Activated T-cell treated with anti-CD3 and anti-CD28 coated beads, Interleukin-2, amount 50 U/mL, for 24 hours (primary cell): ENCODE results near the gene IGF2R.
"Not testable (repeated sequence)": the region's sequence is repeated elsewhere in the genome, so short reads cannot be mapped to it uniquely, and the experiment has no call there.

Source experiments
- DNase-seq: peaks from one replicate; pipeline ENCODE4 v3.0.0-alpha.2; 2020
- H3K27ac Mint-ChIP-seq: 2 replicates; pipeline ENCODE4 v1.8.0; 2020; ENCODE audit warnings: mild to moderate bottlenecking, mixed read lengths
- H3K27me3 Mint-ChIP-seq: 2 replicates; pipeline ENCODE4 v1.8.0; 2020; ENCODE audit warnings: mixed read lengths
- H3K36me3 Mint-ChIP-seq: 2 replicates; pipeline ENCODE4 v1.8.0; 2020; ENCODE audit warnings: low read depth, mixed read lengths
- H3K4me1 Mint-ChIP-seq: 2 replicates; pipeline ENCODE4 v1.8.0; 2020; ENCODE audit warnings: low read depth, mixed read lengths
- H3K4me3 Mint-ChIP-seq: 2 replicates; pipeline ENCODE4 v1.8.0; 2020; ENCODE audit warnings: mild to moderate bottlenecking, moderate library complexity, mixed read lengths
- H3K9me3 Mint-ChIP-seq: 2 replicates; pipeline ENCODE4 v1.8.0; 2020; ENCODE audit warnings: mixed read lengths

IGF2R gene

DNA sequence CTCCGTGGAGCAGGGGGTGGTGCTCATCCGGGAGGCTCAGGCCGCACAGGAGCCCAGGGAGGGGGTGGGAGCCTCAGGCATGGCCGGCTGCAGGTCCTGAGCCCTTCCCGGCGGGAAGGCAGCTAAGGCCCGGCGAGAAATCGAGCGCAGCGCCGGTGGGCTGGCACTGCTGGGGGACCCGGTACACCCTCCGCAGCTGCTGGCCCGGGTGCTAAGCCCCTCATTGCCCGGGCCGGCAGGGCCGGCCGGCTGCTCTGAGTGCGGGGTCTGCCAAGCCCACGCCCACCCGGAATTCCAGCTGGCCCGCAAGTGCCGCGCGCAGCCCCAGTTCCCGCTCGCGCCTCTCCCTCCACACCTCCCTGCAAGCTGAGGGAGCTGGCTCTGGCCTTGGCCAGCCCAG, 145.7 kb downstream of the IGF2R start:
- H3K27me3 Mint-ChIP-seq, H3K9me3 Mint-ChIP-seq, H3K4me3 Mint-ChIP-seq, DNase-seq, H3K27ac Mint-ChIP-seq, H3K4me1 Mint-ChIP-seq: not testable (repeated sequence)
- peaks cover 50% of the 10 kb centered on the region for H3K36me3 Mint-ChIP-seq

DNA sequence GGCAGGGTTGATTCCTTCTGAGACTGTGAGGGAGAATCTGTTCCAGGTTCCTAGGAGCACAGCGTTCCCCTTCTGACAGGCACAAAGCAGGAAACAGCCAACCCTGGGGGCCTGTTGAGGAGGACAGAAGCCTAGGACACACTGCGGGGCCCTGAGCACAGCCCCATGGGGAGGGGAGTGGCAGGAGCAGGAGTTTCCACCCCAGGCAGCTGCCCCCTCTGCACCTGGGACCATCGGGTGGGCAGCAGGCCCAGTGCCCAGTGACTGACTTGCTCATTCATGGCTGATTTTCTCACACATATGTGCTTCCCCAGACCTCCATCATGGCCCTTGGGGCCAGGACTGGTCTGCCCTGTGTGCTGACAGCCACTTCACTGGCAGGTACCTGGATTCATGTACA, 146.5 kb downstream of the IGF2R start:
- H3K9me3 Mint-ChIP-seq: peaks cover 2% of the 10 kb centered on the region
- peaks cover 42% of the 10 kb centered on the region for H3K36me3 Mint-ChIP-seq
- no peaks in the 10 kb centered on the region for H3K4me1 Mint-ChIP-seq
- H3K4me3 Mint-ChIP-seq: no peak overlapping the region
- no peak overlapping the region for H3K27ac Mint-ChIP-seq
- H3K27me3 Mint-ChIP-seq: no peaks in the 10 kb centered on the region
- DNase-seq: no peak

DNA sequence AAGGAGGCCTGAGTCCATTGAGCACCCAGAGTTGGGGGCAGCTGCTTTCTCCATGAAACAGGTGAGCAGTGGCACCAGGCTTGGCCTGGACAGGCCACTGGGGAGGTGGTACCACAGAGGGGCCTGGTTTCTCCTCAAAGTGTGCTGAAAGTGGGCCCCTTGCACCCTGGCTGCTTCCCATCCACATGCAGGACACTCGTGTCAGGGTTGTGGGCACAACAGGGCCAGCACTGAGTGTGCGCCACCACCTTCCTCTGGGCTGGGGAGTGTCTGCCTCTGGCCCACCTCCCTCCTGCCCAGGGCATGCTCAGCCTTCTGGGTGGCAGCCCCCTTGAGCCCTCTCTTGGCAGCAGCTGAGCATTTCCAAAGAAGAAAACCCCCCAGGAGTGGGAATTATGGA, 147.5 kb downstream of the IGF2R start:
- H3K4me1 Mint-ChIP-seq: no peaks in the 10 kb centered on the region
- H3K4me3 Mint-ChIP-seq: no peak overlapping the region
- H3K9me3 Mint-ChIP-seq: peaks cover 2% of the 10 kb centered on the region
- H3K27ac Mint-ChIP-seq: no peak overlapping the region
- peaks cover 38% of the 10 kb centered on the region for H3K36me3 Mint-ChIP-seq
- H3K27me3 Mint-ChIP-seq: no peaks in the 10 kb centered on the region
- DNase-seq: no peak

DNA sequence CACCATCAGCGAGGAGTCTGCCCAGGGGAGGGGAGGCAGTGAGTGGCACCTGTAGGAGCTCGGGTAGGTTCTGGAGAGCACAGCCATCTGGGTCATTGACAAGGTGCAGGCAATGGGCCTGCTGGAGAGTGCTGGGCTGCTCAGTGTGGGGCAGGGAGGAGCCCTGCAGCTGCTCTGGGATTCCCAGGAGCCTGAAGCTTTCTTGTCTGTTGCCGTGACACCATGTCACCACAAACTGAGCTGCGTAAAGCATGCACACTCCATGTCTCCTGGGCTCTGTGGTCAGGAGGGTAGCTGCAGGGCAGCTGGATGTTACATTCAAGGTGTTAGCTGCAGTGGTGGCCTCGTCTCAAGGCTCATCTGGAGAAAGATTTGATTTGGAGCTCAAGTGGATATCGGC, 148.3 kb downstream of the IGF2R start:
- H3K4me1 Mint-ChIP-seq: no peaks in the 10 kb centered on the region
- peaks cover 2% of the 10 kb centered on the region for H3K9me3 Mint-ChIP-seq
- DNase-seq: no peak
- no peak overlapping the region for H3K27ac Mint-ChIP-seq
- H3K27me3 Mint-ChIP-seq: no peaks in the 10 kb centered on the region
- H3K36me3 Mint-ChIP-seq: peaks cover 39% of the 10 kb centered on the region
- no peak overlapping the region for H3K4me3 Mint-ChIP-seq

DNA sequence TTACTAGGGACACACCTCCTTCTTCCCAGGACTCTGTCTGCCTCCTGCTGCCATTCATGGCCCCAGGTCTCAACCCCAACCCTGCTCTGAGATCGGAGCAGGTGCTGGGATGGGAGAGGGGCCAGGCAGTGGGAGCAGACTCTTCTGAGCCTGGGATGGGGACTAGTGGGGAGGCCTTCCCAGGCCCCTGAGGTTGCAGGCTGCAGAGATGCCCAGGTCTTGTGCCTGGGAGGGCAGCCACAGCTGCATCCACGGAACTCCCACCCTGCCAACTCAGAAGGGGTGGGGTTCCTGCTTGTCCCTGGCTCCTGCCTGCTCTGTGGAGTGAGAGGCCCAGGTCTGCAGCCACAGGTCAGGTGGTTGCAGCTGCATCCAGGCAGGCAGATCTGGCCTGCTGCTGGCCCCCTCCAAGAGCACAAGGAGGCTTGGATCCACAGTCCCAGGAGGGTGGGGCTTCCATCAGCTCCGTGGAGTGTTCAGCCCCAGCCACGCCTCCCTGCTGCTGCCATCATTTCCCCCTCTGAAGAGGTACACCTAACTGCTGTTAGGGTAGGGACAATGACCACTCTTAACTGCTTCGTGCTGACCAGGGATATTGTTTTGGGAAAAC, 149.8 kb downstream of the IGF2R start:
- Mint-ChIP-seq H3K4me3 (no peak overlapping the region), H3K27ac (no peak overlapping the region), H3K27me3 (no peaks in the 10 kb centered on the region), H3K4me1 (no peaks in the 10 kb centered on the region), H3K9me3 (peaks cover 2% of the 10 kb centered on the region), H3K36me3 (peaks cover 30% of the 10 kb centered on the region)
- no peak for DNase-seq

DNA sequence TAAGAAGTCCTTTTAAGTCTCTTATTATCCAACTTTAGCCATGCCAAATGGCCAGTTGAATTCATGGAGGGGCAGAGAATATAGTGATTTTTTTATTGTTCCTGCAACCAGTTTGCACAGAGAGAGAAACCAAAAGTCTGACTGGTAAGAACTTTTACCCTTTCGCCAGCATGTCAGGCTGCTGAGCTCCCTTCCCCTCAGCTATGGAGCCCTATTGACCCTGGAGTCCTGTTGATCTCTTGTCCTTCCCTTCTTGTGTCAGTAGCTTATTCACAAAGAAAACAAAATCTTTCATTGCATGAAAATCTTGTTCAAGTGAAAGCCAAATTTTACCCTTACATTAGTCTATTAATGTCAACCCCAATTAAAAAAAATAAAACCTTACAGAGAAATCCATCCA, 151.2 kb downstream of the IGF2R start:
- H3K27me3 Mint-ChIP-seq: no peaks in the 10 kb centered on the region
- DNase-seq: no peak
- H3K4me3 Mint-ChIP-seq: no peak overlapping the region
- H3K36me3 Mint-ChIP-seq: peaks cover 28% of the 10 kb centered on the region
- no peak overlapping the region for H3K27ac Mint-ChIP-seq
- H3K9me3 Mint-ChIP-seq: peaks cover 2% of the 10 kb centered on the region
- no peaks in the 10 kb centered on the region for H3K4me1 Mint-ChIP-seq

DNA sequence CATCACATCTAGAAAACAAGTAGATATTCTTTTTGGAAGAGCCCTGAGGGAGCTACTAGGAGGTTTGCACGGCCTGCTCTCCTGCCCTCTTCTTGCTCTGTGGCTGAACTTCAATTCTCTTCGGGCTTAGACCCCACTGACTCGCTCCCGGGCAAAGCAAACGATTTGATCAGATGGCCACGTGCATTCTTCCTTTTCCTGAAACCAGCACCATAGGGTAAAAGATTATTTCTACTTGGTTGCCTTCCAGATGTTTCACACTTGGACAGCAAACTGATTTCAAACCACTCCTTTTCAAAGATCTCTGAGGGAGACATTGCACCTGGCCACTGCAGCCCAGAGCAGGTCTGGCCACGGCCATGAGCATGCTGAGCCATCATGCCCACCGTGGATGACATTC, 152.7 kb downstream of the IGF2R start, which contains the start of gene SLC22A1:
TSS of gene SLC22A1 (plus strand) at position 258 of the 400 bp plus-strand sequence. CDS start at position 379, 121 bp downstream.
- Mint-ChIP-seq H3K27me3 (no peaks in the 10 kb centered on the region), H3K27ac (no peak within 1 kb of the TSS), H3K9me3 (peaks cover 2% of the 10 kb centered on the region), H3K4me3 (no peak within 1 kb of the TSS), H3K36me3 (peaks cover 21% of the 10 kb centered on the region), H3K4me1 (no peaks in the 10 kb centered on the region)
- no peak for DNase-seq

DNA sequence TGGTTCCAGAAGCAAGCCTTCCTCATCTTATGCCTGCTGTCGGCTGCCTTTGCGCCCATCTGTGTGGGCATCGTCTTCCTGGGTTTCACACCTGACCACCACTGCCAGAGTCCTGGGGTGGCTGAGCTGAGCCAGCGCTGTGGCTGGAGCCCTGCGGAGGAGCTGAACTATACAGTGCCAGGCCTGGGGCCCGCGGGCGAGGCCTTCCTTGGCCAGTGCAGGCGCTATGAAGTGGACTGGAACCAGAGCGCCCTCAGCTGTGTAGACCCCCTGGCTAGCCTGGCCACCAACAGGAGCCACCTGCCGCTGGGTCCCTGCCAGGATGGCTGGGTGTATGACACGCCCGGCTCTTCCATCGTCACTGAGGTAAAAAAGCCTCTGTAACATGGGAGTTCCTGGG, 153.1 kb downstream of the IGF2R start:
- Mint-ChIP-seq H3K4me3 (no peak overlapping the region), H3K27me3 (no peaks in the 10 kb centered on the region), H3K27ac (no peak overlapping the region), H3K36me3 (peaks cover 21% of the 10 kb centered on the region), H3K9me3 (peaks cover 2% of the 10 kb centered on the region), H3K4me1 (no peaks in the 10 kb centered on the region)
- DNase-seq: no peak

DNA sequence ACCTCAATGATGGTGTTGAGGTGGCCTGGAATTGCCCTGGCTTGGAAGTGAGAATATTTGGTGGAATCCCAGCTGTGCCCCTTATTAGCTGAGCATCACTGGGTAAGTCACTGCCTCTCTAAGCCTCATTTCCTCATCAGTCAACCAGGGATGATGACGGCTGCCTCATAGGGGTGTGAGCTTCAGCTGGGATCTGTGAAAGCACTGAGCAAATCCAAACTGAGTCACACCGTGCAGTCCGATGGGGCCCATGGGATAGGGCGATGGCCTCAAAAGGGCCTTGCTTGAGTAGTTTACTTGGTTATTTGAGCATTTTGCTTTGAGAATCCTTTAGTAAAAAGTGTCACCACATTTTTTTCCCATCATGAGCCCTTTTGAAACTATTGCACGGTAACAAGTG, 153.9 kb downstream of the IGF2R start:
- Mint-ChIP-seq H3K27ac (no peak overlapping the region), H3K4me3 (no peak overlapping the region), H3K27me3 (no peaks in the 10 kb centered on the region), H3K4me1 (no peaks in the 10 kb centered on the region), H3K9me3 (peaks cover 2% of the 10 kb centered on the region), H3K36me3 (peaks cover 13% of the 10 kb centered on the region)
- no peak for DNase-seq

DNA sequence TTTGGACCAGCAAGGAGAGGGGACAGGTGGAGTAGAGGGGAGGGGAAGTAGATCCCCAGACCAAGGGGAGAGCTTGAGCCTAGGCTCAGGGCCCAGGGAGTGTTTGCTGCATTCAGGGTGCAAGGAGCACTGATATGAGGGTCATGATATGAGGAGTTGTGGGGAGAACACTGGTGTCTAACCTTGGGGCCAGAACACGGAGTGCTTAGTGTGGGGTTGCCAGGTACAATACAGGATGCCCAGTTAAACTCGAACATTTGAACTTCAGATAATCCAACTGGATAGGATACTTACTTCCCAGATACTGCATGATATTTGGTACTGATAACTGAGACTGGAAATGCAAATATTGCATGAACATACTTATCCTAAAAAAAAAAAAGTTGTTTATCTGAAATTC, 155.1 kb downstream of the IGF2R start:
- Mint-ChIP-seq H3K4me1 (no peaks in the 10 kb centered on the region), H3K4me3 (no peak overlapping the region), H3K27ac (no peak overlapping the region), H3K36me3 (peaks cover 8% of the 10 kb centered on the region), H3K9me3 (no peaks in the 10 kb centered on the region), H3K27me3 (no peaks in the 10 kb centered on the region)
- no peak for DNase-seq

DNA sequence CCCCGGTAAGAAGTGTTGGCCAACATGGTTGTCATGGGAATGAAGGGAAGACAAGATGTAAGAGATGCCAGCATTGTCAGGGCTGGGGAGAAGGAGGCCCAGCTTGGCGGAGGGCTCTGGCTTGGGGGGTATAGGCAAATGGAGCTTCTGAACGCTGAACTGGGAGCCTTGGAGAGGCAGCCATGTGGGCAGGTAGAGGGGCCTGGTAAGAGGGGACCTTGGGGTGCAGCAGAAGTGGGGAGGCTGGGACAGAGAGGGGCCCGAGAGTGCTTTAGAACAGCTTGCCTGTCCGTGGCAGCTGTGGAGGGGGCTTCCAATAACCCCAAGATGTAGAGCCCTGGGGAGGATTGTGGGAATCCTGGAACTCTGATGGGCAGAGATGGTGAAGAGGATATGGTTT, 155.7 kb downstream of the IGF2R start:
- no peak overlapping the region for H3K4me3 Mint-ChIP-seq
- no peaks in the 10 kb centered on the region for H3K27me3 Mint-ChIP-seq
- no peaks in the 10 kb centered on the region for H3K9me3 Mint-ChIP-seq
- no peak for DNase-seq
- peaks cover 2% of the 10 kb centered on the region for H3K36me3 Mint-ChIP-seq
- peaks cover 5% of the 10 kb centered on the region for H3K4me1 Mint-ChIP-seq
- no peak overlapping the region for H3K27ac Mint-ChIP-seq

DNA sequence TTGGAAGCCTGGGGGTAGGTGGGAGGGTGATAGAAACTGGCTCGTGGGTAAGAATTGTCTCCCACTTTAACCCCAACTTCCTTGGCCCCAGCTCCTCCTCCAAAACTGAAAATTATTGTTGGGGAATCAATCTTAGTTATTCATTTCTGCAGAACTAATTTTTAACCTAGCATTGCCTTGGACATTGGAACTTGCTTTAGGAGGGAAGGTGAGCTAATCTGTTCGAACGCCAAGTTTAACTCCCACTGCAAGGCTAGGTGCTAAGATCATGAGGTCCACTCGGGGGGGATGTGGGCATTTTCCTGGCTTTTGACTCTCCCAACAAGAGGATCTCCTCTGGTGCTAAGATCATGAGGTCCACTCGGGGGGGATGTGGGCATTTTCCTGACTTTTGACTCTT, 156.2 kb downstream of the IGF2R start:
- not testable (repeated sequence) for H3K27me3 Mint-ChIP-seq, H3K36me3 Mint-ChIP-seq, DNase-seq, H3K4me3 Mint-ChIP-seq, H3K27ac Mint-ChIP-seq, H3K9me3 Mint-ChIP-seq, H3K4me1 Mint-ChIP-seq

DNA sequence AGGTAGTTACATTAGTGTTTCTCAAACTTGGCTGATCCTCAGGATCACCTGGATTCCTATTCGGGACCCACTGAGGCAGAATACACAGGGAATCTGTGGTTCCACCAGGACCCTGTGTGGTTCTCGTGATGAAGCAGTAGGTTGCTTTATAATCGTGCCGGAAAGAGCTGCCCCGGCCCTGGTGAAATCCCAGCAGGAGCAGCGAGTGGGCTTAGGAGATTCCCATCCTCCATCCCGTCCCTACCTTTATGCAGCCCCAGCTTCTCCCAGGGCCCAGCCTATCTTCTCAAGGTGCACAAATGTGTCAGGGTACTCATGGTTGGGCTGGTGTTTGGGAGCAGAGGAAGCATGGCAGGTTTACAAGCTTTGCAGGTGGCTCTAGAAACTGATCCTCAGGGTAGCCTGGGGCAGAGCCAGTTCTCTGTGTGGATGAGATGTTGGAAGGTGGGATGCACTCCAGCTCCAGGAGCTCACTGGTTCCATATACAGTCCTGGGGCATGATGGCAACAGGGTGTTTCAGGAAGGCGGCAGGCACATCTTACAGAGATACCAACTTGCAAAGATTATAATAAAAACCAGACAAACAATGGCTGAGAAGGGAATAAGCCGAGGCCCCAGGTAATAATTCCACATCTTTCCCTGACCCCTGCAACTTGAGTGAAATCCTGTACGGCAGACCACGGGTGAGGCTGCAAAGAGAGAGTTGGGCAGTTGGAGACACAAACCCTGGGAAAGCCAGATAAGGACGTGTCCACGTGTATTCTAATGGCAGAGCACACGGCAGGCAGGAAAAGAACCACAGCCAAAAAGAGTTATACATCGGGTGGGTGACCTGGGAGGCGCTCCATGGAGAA, 158.6 kb downstream of the IGF2R start:
- Mint-ChIP-seq H3K9me3 (no peaks in the 10 kb centered on the region), H3K4me3 (no peak overlapping the region), H3K27me3 (no peaks in the 10 kb centered on the region), H3K4me1 (peaks cover 11% of the 10 kb centered on the region), H3K27ac (no peak overlapping the region), H3K36me3 (no peaks in the 10 kb centered on the region)
- DNase-seq: no peak

DNA sequence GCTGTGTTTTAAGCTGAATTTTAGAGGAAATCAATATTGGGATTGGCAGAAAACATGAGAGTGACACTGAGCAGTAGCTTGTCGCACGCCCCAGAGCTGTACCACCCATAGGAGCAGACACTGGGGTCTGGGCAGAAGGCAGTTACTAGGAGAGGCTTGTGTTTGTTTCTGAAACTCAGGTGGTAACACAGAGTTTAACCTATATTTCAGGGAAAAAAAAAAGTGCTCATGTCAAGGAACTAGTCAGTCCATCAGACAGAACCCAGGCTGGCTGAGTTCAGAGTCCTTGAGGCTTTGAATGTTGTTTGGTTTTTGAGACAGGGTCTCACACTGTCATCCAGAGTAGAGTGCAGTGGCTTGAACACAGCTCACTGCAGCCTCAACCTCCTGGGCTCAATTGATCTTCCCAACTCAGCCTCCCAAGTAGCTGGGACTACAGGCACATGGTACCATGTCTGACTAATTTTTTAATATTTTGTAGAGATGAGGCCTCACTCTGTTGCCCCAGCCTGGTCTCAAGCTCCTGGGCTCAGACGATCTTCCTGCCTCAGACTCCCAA, 159.3 kb downstream of the IGF2R start:
- no peak for DNase-seq
- Mint-ChIP-seq H3K36me3 (peaks cover under 1% of the 10 kb centered on the region), H3K4me3 (no peak overlapping the region), H3K27ac (no peak overlapping the region), H3K4me1 (peaks cover 11% of the 10 kb centered on the region), H3K27me3 (no peaks in the 10 kb centered on the region), H3K9me3 (no peaks in the 10 kb centered on the region)

DNA sequence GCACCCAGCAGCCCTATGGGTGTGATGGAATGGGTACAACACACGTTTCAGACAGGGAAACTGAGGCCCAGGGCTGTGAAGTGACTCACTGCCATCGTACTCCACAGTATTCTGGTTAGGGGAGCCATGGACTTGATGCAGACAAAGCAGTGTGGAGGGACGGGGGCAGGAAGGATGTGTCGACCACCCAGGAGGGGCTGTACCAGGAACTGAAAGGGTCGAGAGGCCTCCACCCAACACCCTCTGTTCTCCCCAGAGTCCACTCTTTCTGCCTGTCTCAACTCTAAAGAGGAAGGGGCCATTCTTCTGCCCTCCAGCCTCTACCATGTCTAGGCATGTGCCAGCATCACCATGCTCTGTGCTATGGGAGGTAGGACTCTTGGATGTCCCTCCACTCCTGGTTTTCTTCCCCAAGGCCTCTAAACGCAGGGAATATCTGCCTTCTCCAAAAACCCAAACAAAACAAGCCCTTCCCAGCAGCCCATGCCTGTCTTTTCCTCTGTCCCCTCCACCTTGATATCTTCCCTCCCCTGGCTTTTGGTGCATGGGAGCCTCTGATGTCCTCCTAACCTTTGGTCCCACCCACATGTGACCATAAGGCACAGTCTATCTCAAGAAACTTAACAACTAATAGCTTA, 160.1 kb downstream of the IGF2R start:
- H3K27ac Mint-ChIP-seq: no peak overlapping the region

More for the DNA sequence above, 160.1 kb downstream of the IGF2R start:
- Mint-ChIP-seq H3K4me3 (no peak overlapping the region), H3K4me1 (peaks cover 13% of the 10 kb centered on the region), H3K27me3 (no peaks in the 10 kb centered on the region), H3K9me3 (no peaks in the 10 kb centered on the region), H3K36me3 (peaks cover 2% of the 10 kb centered on the region)
- no peak for DNase-seq
